A673 (cell line): ENCODE data around the gene RAPGEF4.

Experiments
- CTCF ChIP-seq: fragments of 300-800, 200-600 bp; sonication (generic); conservative IDR thresholded peaks from 2 replicates; pipeline ENCODE4 v1.5.1; 2017; ENCODE audit warnings: low read depth, mild to moderate bottlenecking, antibody characterized with exemption, low read length, moderate library complexity, mixed read lengths
- EZH2 ChIP-seq: fragments of 200-600 bp; sonication (generic); IDR thresholded peaks from 2 replicates; pipeline ENCODE4 v1.6.1; 2017; ENCODE audit warnings: borderline replicate concordance, low read depth, mild to moderate bottlenecking, mixed read lengths, antibody characterized with exemption, low read length; ENCODE audit not compliant: poor library complexity, severe bottlenecking

GRCh38 chr2:172791953-172792352 lies 56.3 kb downstream of the RAPGEF4 start:
- TF ChIP-seq CTCF: no peak
- TF ChIP-seq EZH2: no peak
